Osteocyte (in vitro differentiated cells): Measurements from ENCODE around the gene HLA-DOB. TPM values are rescaled to one million over a fixed set of nuclear protein-coding genes. Genes with fewer than 3 reads are reported as not detected.

Source experiments
- DNase-seq: peaks from one replicate; pipeline ENCODE4 v3.0.0; 2021; ENCODE audit warnings: mixed read lengths; ENCODE audit not compliant: unreplicated experiment; ENCODE audit errors: extremely low spot score
- H3K27ac Mint-ChIP-seq: one replicate; pipeline ENCODE4 v1.8.0; 2021; ENCODE audit warnings: mild to moderate bottlenecking, mixed read lengths; ENCODE audit not compliant: unreplicated experiment
- H3K27me3 Mint-ChIP-seq: one replicate; pipeline ENCODE4 v1.8.0; 2021; ENCODE audit warnings: mixed read lengths; ENCODE audit not compliant: unreplicated experiment
- H3K36me3 Mint-ChIP-seq: one replicate; pipeline ENCODE4 v1.8.0; 2021; ENCODE audit warnings: mixed read lengths; ENCODE audit not compliant: unreplicated experiment
- H3K4me1 Mint-ChIP-seq: one replicate; pipeline ENCODE4 v1.8.0; 2021; ENCODE audit warnings: mixed read lengths; ENCODE audit not compliant: unreplicated experiment
- H3K4me3 Mint-ChIP-seq: one replicate; pipeline ENCODE4 v1.8.0; 2021; ENCODE audit warnings: mild to moderate bottlenecking, moderate library complexity, mixed read lengths; ENCODE audit not compliant: unreplicated experiment
- H3K9me3 Mint-ChIP-seq: one replicate; pipeline ENCODE4 v1.8.0; 2021; ENCODE audit warnings: mixed read lengths; ENCODE audit not compliant: unreplicated experiment
- CTCF ChIP-seq: fragments of 200-600 bp; sonication (generic); IDR thresholded peaks from 2 replicates; pipeline ENCODE4 v1.5.0; 2021; ENCODE audit warnings: antibody characterized with exemption, mild to moderate bottlenecking, moderate library complexity
- total RNA-seq: library from RNA; stranded (reverse); gene quantifications from 2 replicates; pipeline ENCODE4 v1.2.1, GENCODE V29; 2021

The HLA-DOB gene
- total RNA-seq, 1 donor from 2014 or later, result 0.24 TPM

- H3K36me3 Mint-ChIP-seq, result peaks cover 8% of the 10 kb centered on the region
- H3K4me3 Mint-ChIP-seq, result no peak overlapping the region
- no peak for DNase-seq
- peak; percentile 56 for TF ChIP-seq CTCF
- H3K27ac Mint-ChIP-seq, result no peak overlapping the region
- H3K4me1 Mint-ChIP-seq, result no peaks in the 10 kb centered on the region
- no peaks in the 10 kb centered on the region for H3K9me3 Mint-ChIP-seq
- no peaks in the 10 kb centered on the region for H3K27me3 Mint-ChIP-seq
These were observed 9.2 kb upstream of the HLA-DOB start for GRCh38 chr6:32825966-32826365.

GRCh38 chr6:32819729-32820128, 2.9 kb upstream of the HLA-DOB start:
- Mint-ChIP-seq H3K4me1 (peaks cover 5% of the 10 kb centered on the region), H3K4me3 (no peak overlapping the region), H3K27ac (no peak overlapping the region), H3K27me3 (peaks cover 24% of the 10 kb centered on the region), H3K9me3 (no peaks in the 10 kb centered on the region), H3K36me3 (no peaks in the 10 kb centered on the region)
- TF ChIP-seq CTCF, result no peak
- no peak for DNase-seq

GRCh38 chr6:32818867-32819266, 2.1 kb upstream of the HLA-DOB start:
- H3K9me3 Mint-ChIP-seq, result no peaks in the 10 kb centered on the region
- no peak overlapping the region for H3K27ac Mint-ChIP-seq
- DNase-seq, result no peak
- H3K36me3 Mint-ChIP-seq, result no peaks in the 10 kb centered on the region
- H3K4me3 Mint-ChIP-seq, result no peak overlapping the region
- no peak for TF ChIP-seq CTCF
- peaks cover 26% of the 10 kb centered on the region for H3K27me3 Mint-ChIP-seq
- H3K4me1 Mint-ChIP-seq, result peaks cover 5% of the 10 kb centered on the region

GRCh38 chr6:32815996-32816395, 806 bp downstream of the HLA-DOB start:
- Mint-ChIP-seq H3K27ac (no peak overlapping the region), H3K4me3 (no peak overlapping the region), H3K9me3 (no peaks in the 10 kb centered on the region), H3K27me3 (peaks cover 44% of the 10 kb centered on the region), H3K36me3 (no peaks in the 10 kb centered on the region), H3K4me1 (peaks cover 5% of the 10 kb centered on the region)
- no peak for TF ChIP-seq CTCF
- no peak for DNase-seq

GRCh38 chr6:32815115-32815514, 1.7 kb downstream of the HLA-DOB start:
- H3K36me3 Mint-ChIP-seq, result no peaks in the 10 kb centered on the region
- H3K9me3 Mint-ChIP-seq, result no peaks in the 10 kb centered on the region
- no peak overlapping the region for H3K27ac Mint-ChIP-seq
- no peak for TF ChIP-seq CTCF
- H3K27me3 Mint-ChIP-seq, result peaks cover 49% of the 10 kb centered on the region
- H3K4me3 Mint-ChIP-seq, result no peak overlapping the region
- DNase-seq, result no peak
- H3K4me1 Mint-ChIP-seq, result peaks cover 5% of the 10 kb centered on the region
